RWPE2 (cell line): ENCODE data around the gene AIF1.

ENCODE experiments used
- ATAC-seq: fragments of 200-7000 bp; cut with Tn5 transposase; 3 replicates; pipeline ENCODE4 v1.9.1; 2021; ENCODE audit warnings: low read depth
- DNase-seq: peaks from one replicate; pipeline ENCODE4 v3.0.0-alpha.2; 2020; ENCODE audit warnings: low spot score
- H3K27ac ChIP-seq: fragments of 450-650 bp; 2 replicates; pipeline ENCODE4 v1.5.1; 2017; ENCODE audit warnings: mild to moderate bottlenecking; ENCODE audit not compliant: poor library complexity, severe bottlenecking
- H3K27me3 ChIP-seq: fragments of 250-450 bp; sonication (Bioruptor Pico); 2 replicates; pipeline ENCODE4 v1.5.1; 2021; ENCODE audit warnings: mild to moderate bottlenecking, moderate library complexity; ENCODE audit not compliant: insufficient read depth, poor library complexity, severe bottlenecking
- H3K36me3 ChIP-seq: fragments of 250-450 bp; sonication (Bioruptor Pico); 2 replicates; pipeline ENCODE4 v1.5.1; 2020; ENCODE audit warnings: low read depth, mild to moderate bottlenecking, moderate library complexity
- H3K4me1 ChIP-seq: fragments of 250-450 bp; sonication (Bioruptor Pico); 2 replicates; pipeline ENCODE4 v1.5.1; 2021; ENCODE audit warnings: mild to moderate bottlenecking, moderate library complexity; ENCODE audit not compliant: insufficient read depth, poor library complexity, severe bottlenecking
- H3K4me3 ChIP-seq: fragments of 250-450 bp; sonication (Bioruptor Pico); 2 replicates; pipeline ENCODE4 v1.5.1; 2021; ENCODE audit warnings: mild to moderate bottlenecking, moderate library complexity; ENCODE audit not compliant: severe bottlenecking
- H3K9me3 ChIP-seq: fragments of 250-450 bp; sonication (Bioruptor Pico); 2 replicates; pipeline ENCODE4 v1.5.1; 2021; ENCODE audit warnings: mild to moderate bottlenecking, moderate library complexity; ENCODE audit not compliant: severe bottlenecking
- CTCF ChIP-seq: fragments of 450-650 bp; IDR thresholded peaks from one replicate; pipeline ENCODE4 v1.5.1; 2017; ENCODE audit warnings: mild to moderate bottlenecking, moderate library complexity; ENCODE audit not compliant: poor library complexity, severe bottlenecking

AIF1 gene

GRCh38 chr6:31621320-31621939, 6.4 kb downstream of the AIF1 start:
- Histone ChIP-seq H3K27me3 (no peaks in the 10 kb centered on the region), H3K36me3 (peaks cover 51% of the 10 kb centered on the region), H3K4me1 (peaks cover 12% of the 10 kb centered on the region), H3K27ac (peak overlapping the region; percentile 89), H3K9me3 (no peaks in the 10 kb centered on the region), H3K4me3 (peak overlapping the region; percentile 84)
- no peak for ATAC-seq
- DNase-seq, result no peak
- TF ChIP-seq CTCF, result no peak

GRCh38 chr6:31621991-31622390, 7.0 kb downstream of the AIF1 start:
- no peak for TF ChIP-seq CTCF
- no peaks in the 10 kb centered on the region for H3K27me3 ChIP-seq
- peak overlapping the region; percentile 89 for H3K27ac ChIP-seq
- peaks cover 57% of the 10 kb centered on the region for H3K36me3 ChIP-seq
- ATAC-seq, result no peak
- H3K4me3 ChIP-seq, result peak overlapping the region; percentile 84
- H3K9me3 ChIP-seq, result no peaks in the 10 kb centered on the region
- no peak for DNase-seq
- peaks cover 12% of the 10 kb centered on the region for H3K4me1 ChIP-seq

GRCh38 chr6:31622684-31623091, 7.7 kb downstream of the AIF1 start:
- peaks cover 64% of the 10 kb centered on the region for H3K36me3 ChIP-seq
- H3K27me3 ChIP-seq, result no peaks in the 10 kb centered on the region
- peaks cover 12% of the 10 kb centered on the region for H3K4me1 ChIP-seq
- no peaks in the 10 kb centered on the region for H3K9me3 ChIP-seq
- H3K4me3 ChIP-seq, result peak overlapping the region; percentile 84
- no peak for TF ChIP-seq CTCF
- no peak for DNase-seq
- H3K27ac ChIP-seq, result peak overlapping the region; percentile 89
- ATAC-seq, result no peak

- H3K4me3 ChIP-seq, result no peak overlapping the region
- no peak for ATAC-seq
- no peaks in the 10 kb centered on the region for H3K9me3 ChIP-seq
- H3K4me1 ChIP-seq, result peaks cover 12% of the 10 kb centered on the region
- peaks cover 78% of the 10 kb centered on the region for H3K36me3 ChIP-seq
- no peak overlapping the region for H3K27ac ChIP-seq
- TF ChIP-seq CTCF, result no peak
- H3K27me3 ChIP-seq, result no peaks in the 10 kb centered on the region
- no peak for DNase-seq
These were observed 9.0 kb downstream of the AIF1 start for GRCh38 chr6:31624070-31624469.

GRCh38 chr6:31626952-31627351, 11.9 kb downstream of the AIF1 start:
- no peaks in the 10 kb centered on the region for H3K9me3 ChIP-seq
- no peak overlapping the region for H3K4me3 ChIP-seq
- DNase-seq, result no peak
- H3K27ac ChIP-seq, result no peak overlapping the region
- H3K27me3 ChIP-seq, result no peaks in the 10 kb centered on the region
- ATAC-seq, result no peak
- no peak for TF ChIP-seq CTCF
- peaks cover 99% of the 10 kb centered on the region for H3K36me3 ChIP-seq
- H3K4me1 ChIP-seq, result peaks cover 8% of the 10 kb centered on the region
